ENCODE data around the gene CYB5R3.

CYB5R3 gene

DNA sequence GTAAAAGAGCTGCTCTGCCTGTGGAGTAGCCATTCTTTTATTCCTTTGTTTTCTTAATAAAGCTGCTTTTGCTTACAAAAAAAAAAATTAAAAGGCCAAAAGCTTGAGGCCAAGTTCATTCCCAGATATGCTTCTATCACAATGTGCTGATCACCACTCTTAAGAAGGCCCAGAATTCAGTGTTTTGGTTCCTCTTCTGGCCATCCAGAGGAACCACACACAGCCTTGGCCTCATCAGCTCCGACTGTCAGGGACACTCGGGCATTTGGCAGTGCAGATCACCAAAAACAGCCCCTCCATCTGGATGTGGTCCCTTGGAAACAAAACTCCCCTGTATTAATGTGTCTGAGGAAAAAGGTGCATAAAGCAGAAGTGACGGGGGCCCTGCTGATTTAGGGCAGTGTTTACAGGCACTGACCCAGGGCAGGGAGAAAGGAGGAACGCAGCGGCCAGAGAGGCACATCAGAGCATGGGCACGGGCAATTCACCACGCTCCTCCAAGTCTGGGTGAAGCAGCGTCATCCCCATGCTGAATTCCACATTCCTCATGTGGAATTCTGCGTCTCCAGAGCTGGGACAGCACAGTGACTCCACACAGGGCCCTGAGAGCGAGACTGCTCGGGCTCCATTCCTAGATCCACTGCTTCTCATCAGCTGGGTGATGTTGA, 52.2 kb downstream of the CYB5R3 start:
- Histone ChIP-seq H3K4me3 (no peak overlapping the region), H3K27ac (no peak overlapping the region)
- no peak for TF ChIP-seq CTCF (IDR thresholded peaks at IDR 0.05)
- no peak for DNase-seq (ENCODE audit: low spot score)

DNA sequence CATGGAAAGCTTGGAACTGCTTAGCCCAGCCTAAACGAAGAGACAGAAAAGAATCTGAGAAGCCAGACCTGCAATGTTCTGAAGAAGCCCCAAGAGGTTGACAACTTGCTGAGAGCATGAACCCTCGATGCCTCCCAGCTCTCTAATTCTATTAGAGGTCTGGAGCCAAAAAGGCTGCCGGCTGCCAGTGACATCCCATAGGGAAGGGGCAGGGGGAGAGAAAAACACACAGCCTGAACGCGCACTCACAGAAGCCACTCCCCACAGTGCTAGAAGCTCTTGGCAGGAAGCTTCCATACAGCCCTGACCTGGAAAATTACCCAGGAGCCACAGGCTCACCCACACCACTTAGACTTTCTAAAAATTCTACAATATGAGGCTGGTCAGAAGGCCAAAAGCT, 52.9 kb downstream of the CYB5R3 start:
- Histone ChIP-seq H3K4me3 (no peak overlapping the region), H3K27ac (no peak overlapping the region)
- DNase-seq (ENCODE audit: low spot score), result no peak
- no peak for TF ChIP-seq CTCF (IDR thresholded peaks at IDR 0.05)

DNA sequence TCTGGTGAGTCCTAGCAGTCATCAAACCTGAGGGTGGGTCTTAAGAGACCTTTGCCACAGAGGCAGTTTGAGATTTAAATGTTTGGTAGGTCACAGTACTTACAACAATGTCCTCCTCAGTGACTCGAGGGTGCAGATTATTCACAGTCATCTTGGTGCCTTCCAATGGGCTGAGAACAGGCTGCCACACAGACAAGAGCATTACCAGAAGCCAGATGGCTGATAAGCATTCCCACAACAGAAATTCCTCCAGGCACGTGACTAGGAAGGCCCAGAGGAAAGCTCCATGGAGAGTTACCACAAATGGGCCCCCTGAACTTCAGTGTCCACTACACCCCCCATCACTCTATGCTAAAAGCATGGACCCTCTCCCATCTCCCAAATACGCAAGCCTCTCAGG, 53.8 kb downstream of the CYB5R3 start:
- no peak overlapping the region for H3K4me3 ChIP-seq
- no peak for DNase-seq (ENCODE audit: low spot score)
- no peak overlapping the region for H3K27ac ChIP-seq
- TF ChIP-seq CTCF (IDR thresholded peaks at IDR 0.05), result no peak

DNA sequence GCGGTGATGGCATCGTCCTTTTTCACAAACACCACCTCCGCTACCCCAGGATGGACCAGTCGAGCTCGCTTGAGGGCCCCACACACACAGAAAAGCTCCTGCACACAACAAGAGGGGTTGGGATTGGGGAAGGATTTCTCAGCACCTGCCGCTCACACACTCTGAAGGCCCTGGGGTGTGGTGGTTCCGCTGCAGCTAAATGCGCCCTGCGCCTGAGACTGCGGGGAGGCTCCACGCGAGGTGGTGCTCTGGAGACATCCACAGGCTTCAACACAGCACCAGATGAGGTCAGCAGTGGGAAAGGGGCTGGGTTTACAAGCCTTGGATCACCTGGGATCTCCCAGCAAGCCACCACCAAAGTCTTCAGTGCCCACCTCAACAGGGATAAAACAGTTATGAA, 57.2 kb downstream of the CYB5R3 start:
- no peak overlapping the region for H3K27ac ChIP-seq
- TF ChIP-seq CTCF (IDR thresholded peaks at IDR 0.05), result no peak
- DNase-seq (ENCODE audit: low spot score), result no peak
- H3K4me3 ChIP-seq, result no peak overlapping the region

DNA sequence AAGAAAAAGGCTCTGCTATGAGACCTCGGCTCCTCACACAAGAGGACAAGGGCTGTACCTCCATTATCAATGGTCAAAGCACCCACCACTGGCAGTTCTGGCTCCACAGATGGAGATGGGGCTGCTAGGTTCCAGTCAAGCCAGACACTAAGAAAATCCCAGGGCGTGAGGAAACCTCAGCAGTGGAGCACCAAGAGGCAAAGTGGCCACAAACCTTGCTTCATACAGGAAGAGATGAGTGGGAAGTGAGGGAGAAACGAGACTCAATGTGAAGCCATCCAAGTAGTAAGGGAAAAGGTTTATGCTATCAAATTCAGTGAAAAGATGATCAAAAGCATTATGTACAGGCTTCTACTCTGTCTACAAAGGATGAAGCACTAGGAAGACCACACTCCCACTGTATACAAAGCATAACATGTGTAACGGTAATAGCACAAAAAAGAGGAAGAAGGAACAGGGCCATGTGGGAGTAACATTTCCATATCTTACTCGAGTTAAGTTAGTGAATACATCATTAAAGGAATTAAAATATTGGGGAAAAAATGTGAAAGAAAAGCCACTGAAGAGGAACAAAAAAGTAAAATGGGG, 61.5 kb downstream of the CYB5R3 start:
- H3K27ac ChIP-seq, result no peak overlapping the region
- no peak for DNase-seq (ENCODE audit: low spot score)

DNA sequence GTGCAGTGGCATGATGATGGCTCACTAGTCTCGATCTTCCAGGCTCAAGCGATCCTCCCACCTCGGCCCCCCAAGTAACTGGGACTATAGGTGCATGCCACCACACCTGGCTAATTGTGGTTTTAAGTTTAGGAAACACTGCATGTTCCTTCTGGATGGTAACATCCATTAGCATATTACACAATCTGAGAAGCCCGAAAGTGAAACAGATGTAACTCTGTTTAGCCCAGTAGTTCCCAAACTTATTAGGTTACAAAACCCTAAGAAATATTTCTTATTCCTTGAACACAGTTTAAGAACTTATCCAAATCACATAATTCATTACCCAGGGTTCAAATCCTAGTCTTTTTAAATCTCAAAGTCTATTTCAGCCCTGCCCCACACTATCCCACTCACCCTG, 62.8 kb downstream of the CYB5R3 start:
- H3K4me3 ChIP-seq, result no peak overlapping the region
- H3K27ac ChIP-seq, result no peak overlapping the region
- TF ChIP-seq CTCF (IDR thresholded peaks at IDR 0.05), result no peak
- no peak for DNase-seq (ENCODE audit: low spot score)

More for the DNA sequence above, 61.5 kb downstream of the CYB5R3 start:
- no peak overlapping the region for H3K4me3 ChIP-seq
- TF ChIP-seq CTCF (IDR thresholded peaks at IDR 0.05), result no peak

DNA sequence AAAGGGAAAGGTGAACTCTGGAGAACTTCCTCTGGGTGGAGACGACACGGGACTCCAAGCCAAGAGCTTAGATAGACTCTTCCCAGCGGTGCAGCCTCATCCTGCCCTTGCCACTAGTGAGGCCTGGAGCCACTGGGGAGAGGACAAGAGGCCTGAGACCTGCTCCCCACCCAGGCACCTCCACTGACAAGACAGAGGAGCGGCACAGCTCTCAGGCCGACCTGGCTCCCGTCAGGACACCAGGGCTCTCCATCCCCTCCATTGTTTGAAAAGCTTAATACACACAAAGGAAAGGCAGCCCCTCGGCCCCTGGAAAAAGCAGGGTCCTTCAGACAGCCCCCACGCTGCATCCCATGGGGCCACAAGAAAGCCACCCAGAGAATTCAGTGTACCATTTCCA, 64.1 kb downstream of the CYB5R3 start:
- H3K4me3 ChIP-seq, result no peak overlapping the region
- H3K27ac ChIP-seq, result no peak overlapping the region
- no peak for TF ChIP-seq CTCF (IDR thresholded peaks at IDR 0.05)
- DNase-seq (ENCODE audit: low spot score), result no peak
